Nephron progenitor cell (in vitro differentiated cells): Measurements from ENCODE around the gene STK38L.

Experiments
- DNase-seq: peaks from one replicate; pipeline ENCODE4 v3.0.0; 2021
- H3K27ac Mint-ChIP-seq: 2 replicates; pipeline ENCODE4 v1.8.0; 2021; ENCODE audit warnings: mild to moderate bottlenecking, moderate library complexity, mixed read lengths
- H3K27me3 Mint-ChIP-seq: 2 replicates; pipeline ENCODE4 v1.8.0; 2021; ENCODE audit warnings: mild to moderate bottlenecking, low read depth, mixed read lengths; ENCODE audit not compliant: poor library complexity
- H3K36me3 Mint-ChIP-seq: 2 replicates; pipeline ENCODE4 v1.8.0; 2021; ENCODE audit warnings: low read depth, mixed read lengths
- H3K4me1 Mint-ChIP-seq: 2 replicates; pipeline ENCODE4 v1.8.0; 2021; ENCODE audit warnings: mixed read lengths
- H3K4me3 Mint-ChIP-seq: 2 replicates; pipeline ENCODE4 v1.8.0; 2021; ENCODE audit warnings: mild to moderate bottlenecking, moderate library complexity, mixed read lengths
- H3K9me3 Mint-ChIP-seq: 2 replicates; pipeline ENCODE4 v1.8.0; 2021; ENCODE audit warnings: mild to moderate bottlenecking, moderate library complexity, mixed read lengths
- TF ChIP-seq, protein P1 (sequence below): fragments of 200-600 bp; sonication (generic); IDR thresholded peaks from 2 replicates; pipeline ENCODE4 v1.5.0; 2021; ENCODE audit warnings: antibody characterized with exemption

STK38L gene

DNA sequence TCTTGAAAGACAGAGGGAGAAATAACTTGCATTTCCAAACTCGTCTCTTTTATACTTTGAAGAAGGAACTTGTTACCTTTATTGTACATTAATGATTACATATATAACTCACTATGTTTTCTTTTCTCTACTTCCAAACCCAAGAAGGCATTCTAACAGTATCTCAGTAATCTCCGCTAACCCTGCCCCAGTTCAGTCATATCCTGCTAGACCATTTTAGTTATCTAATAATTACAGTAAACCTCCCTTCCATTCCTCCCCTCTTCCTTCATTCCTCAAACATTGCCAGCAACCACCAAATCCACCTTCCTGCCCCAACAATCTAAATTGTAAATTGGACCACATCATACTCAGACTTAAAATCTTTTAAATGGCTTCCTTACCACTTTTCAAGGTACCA, 30.6 kb downstream of the STK38L start:
- Mint-ChIP-seq H3K27me3 (no peaks in the 10 kb centered on the region), H3K4me1 (peaks cover 16% of the 10 kb centered on the region), H3K4me3 (no peak overlapping the region), H3K27ac (peak overlapping the region; percentile 9), H3K9me3 (peaks cover 3% of the 10 kb centered on the region), H3K36me3 (peaks cover 16% of the 10 kb centered on the region)
- TF ChIP-seq, protein P1, sequence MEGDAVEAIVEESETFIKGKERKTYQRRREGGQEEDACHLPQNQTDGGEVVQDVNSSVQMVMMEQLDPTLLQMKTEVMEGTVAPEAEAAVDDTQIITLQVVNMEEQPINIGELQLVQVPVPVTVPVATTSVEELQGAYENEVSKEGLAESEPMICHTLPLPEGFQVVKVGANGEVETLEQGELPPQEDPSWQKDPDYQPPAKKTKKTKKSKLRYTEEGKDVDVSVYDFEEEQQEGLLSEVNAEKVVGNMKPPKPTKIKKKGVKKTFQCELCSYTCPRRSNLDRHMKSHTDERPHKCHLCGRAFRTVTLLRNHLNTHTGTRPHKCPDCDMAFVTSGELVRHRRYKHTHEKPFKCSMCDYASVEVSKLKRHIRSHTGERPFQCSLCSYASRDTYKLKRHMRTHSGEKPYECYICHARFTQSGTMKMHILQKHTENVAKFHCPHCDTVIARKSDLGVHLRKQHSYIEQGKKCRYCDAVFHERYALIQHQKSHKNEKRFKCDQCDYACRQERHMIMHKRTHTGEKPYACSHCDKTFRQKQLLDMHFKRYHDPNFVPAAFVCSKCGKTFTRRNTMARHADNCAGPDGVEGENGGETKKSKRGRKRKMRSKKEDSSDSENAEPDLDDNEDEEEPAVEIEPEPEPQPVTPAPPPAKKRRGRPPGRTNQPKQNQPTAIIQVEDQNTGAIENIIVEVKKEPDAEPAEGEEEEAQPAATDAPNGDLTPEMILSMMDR: no peak
- DNase-seq: no peak

DNA sequence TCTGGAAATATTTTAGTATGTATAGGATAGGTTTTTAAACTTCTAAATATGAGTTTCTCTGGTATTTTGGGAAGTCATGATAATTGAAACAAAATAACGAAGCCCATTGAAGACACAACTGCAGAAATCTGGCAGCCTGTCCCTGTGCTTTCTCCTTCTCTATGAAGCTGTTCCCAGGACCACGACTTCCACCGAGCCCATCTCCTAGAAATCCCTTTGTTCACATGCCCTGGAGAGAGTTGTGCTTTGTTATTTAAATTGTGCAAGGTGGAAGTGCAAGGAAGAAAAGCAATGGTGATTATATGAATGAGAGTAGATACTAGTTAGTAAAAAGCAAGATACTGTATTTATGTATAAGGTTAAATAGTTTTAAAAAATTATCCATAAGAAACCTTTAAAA, 32.2 kb downstream of the STK38L start:
- Mint-ChIP-seq H3K9me3 (peaks cover 3% of the 10 kb centered on the region), H3K4me3 (no peak overlapping the region), H3K4me1 (peaks cover 16% of the 10 kb centered on the region), H3K27ac (no peak overlapping the region), H3K36me3 (peaks cover 7% of the 10 kb centered on the region), H3K27me3 (no peaks in the 10 kb centered on the region)
- DNase-seq: no peak
- TF ChIP-seq, protein P1: no peak

DNA sequence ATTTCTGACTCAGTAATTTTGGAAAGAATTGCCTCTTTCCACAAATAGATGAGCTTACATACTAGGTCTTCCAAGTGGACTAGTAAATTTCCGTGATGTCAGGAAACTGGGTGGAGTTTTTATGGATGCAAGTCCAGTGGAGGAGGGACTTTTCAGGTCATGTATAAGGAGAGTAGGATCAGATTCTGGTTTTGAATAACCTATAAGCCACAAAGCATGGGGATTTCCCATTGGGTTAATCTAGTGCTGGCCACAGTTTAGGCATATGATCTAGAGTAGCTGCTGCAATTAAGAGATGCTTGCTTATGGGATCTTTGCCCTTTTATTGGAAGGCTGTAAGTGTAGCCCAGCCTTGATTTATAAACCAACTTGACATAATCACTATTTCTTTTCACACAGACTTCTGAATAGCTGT, 33.8 kb downstream of the STK38L start:
- DNase-seq: peak; percentile 6
- no peaks in the 10 kb centered on the region for H3K27me3 Mint-ChIP-seq

GRCh38 chr12:27279826-27280225, 35.7 kb downstream of the STK38L start:
- DNase-seq: no peak
- peaks cover 21% of the 10 kb centered on the region for H3K4me1 Mint-ChIP-seq
- H3K27ac Mint-ChIP-seq: no peak overlapping the region
- TF ChIP-seq, protein P1: no peak
- peaks cover 5% of the 10 kb centered on the region for H3K36me3 Mint-ChIP-seq
- peaks cover 3% of the 10 kb centered on the region for H3K9me3 Mint-ChIP-seq
- no peak overlapping the region for H3K4me3 Mint-ChIP-seq
- no peaks in the 10 kb centered on the region for H3K27me3 Mint-ChIP-seq

More for the DNA sequence above, 33.8 kb downstream of the STK38L start:
- no peak overlapping the region for H3K4me3 Mint-ChIP-seq
- TF ChIP-seq, protein P1: no peak
- H3K4me1 Mint-ChIP-seq: peaks cover 16% of the 10 kb centered on the region
- peaks cover 5% of the 10 kb centered on the region for H3K36me3 Mint-ChIP-seq
- H3K9me3 Mint-ChIP-seq: peaks cover 3% of the 10 kb centered on the region
- H3K27ac Mint-ChIP-seq: no peak overlapping the region

DNA sequence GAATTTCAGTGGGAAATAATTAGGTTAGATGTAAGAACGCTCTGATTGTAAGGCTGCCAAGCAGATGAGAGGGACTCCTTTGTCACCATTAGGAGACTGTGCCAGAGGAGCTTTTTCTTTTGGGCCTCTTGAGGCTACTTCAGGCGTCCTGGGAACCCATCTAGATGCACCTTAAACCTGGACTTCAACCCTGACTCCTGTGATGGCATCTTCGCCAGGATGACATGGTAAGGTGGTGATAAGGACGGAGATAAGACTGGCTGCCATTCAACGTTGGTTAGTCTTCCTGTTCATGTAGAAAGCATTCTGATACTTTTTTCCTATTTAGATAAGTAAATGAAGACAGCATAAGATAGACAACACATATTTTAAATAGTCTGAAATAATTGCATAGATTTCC, 36.3 kb downstream of the STK38L start:
- Mint-ChIP-seq H3K4me1 (peaks cover 24% of the 10 kb centered on the region), H3K36me3 (peaks cover 5% of the 10 kb centered on the region), H3K27me3 (no peaks in the 10 kb centered on the region), H3K4me3 (no peak overlapping the region), H3K9me3 (peaks cover 3% of the 10 kb centered on the region), H3K27ac (no peak overlapping the region)
- DNase-seq: no peak
- TF ChIP-seq, protein P1: no peak

DNA sequence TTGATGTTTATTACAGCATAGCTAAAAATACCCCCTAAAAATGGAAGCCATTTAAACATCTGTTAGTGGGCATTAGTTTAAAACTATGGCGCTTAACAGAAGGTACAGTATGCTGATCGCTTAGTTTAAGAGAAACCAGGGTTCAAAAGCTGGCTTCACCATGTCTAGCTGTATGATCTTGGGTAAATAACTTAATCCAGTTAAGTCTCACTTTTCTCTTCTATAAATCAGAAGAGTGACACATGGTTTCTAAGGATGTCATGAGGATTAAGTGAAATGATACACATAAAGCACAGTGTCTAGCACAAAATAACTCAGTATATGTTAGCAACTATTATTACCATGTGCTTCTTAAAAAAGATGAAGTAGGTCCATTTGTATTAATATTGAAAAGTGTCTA, 38.7 kb downstream of the STK38L start:
- Mint-ChIP-seq H3K4me3 (no peak overlapping the region), H3K36me3 (peaks cover 5% of the 10 kb centered on the region), H3K27ac (no peak overlapping the region), H3K27me3 (no peaks in the 10 kb centered on the region), H3K4me1 (peaks cover 25% of the 10 kb centered on the region), H3K9me3 (peaks cover 3% of the 10 kb centered on the region)
- DNase-seq: no peak
- TF ChIP-seq, protein P1: no peak
